DOHH2 (cell line): ENCODE results near the gene KRT39.

Experiments used
- H3F3A ChIP-seq: fragments of 200-600 bp; sonication (generic), shearing (Covaris generic); 2 replicates; pipeline ENCODE4 v1.6.0; 2016; ENCODE audit warnings: antibody characterized with exemption, mild to moderate bottlenecking; ENCODE audit not compliant: control insufficient read depth, insufficient read depth
- H3K27ac ChIP-seq: fragments of 200-600 bp; sonication (generic); 2 replicates; pipeline ENCODE4 v1.5.1; 2014; ENCODE audit warnings: low read depth, mild to moderate bottlenecking, low read length, moderate library complexity
- H3K27me3 ChIP-seq: fragments of 200-600 bp; sonication (generic); 2 replicates; pipeline ENCODE4 v1.6.1; 2014; ENCODE audit warnings: mild to moderate bottlenecking, low read length, mixed read lengths; ENCODE audit not compliant: control insufficient read depth
- H3K36me3 ChIP-seq: fragments of 200-600 bp; sonication (generic); 2 replicates; pipeline ENCODE4 v1.6.1; 2014; ENCODE audit warnings: mild to moderate bottlenecking, low read length, moderate library complexity, mixed read lengths; ENCODE audit not compliant: control insufficient read depth
- H3K4me1 ChIP-seq: fragments of 200-600 bp; sonication (generic); 2 replicates; pipeline ENCODE4 v1.6.1; 2014; ENCODE audit warnings: mild to moderate bottlenecking, low read length, mixed read lengths; ENCODE audit not compliant: control insufficient read depth
- H3K4me2 ChIP-seq: fragments of 200-600 bp; sonication (generic); 2 replicates; pipeline ENCODE4 v1.6.0; 2014; ENCODE audit warnings: mild to moderate bottlenecking, low read length, moderate library complexity
- H3K4me3 ChIP-seq: fragments of 200-600 bp; sonication (generic); 2 replicates; pipeline ENCODE4 v1.5.1; 2014; ENCODE audit warnings: mild to moderate bottlenecking, low read length, mixed read lengths
- H3K79me2 ChIP-seq: fragments of 200-600 bp; sonication (generic); 2 replicates; pipeline ENCODE4 v1.6.1; 2014; ENCODE audit warnings: mild to moderate bottlenecking, low read length, mixed read lengths; ENCODE audit not compliant: control insufficient read depth
- H3K9me2 ChIP-seq: fragments of 200-600 bp; sonication (generic); replicated peaks from 2 replicates; pipeline ENCODE4 v1.6.1; 2014; ENCODE audit warnings: mild to moderate bottlenecking, low read length, mixed read lengths; ENCODE audit not compliant: control insufficient read depth
- H3K9me3 ChIP-seq: fragments of 200-600 bp; sonication (generic); 2 replicates; pipeline ENCODE4 v1.6.1; 2014; ENCODE audit warnings: antibody characterized with exemption, low read length, mixed read lengths; ENCODE audit not compliant: control insufficient read depth, insufficient read depth
- H4K20me1 ChIP-seq: fragments of 200-600 bp; sonication (generic); 2 replicates; pipeline ENCODE4 v1.6.0; 2014; ENCODE audit warnings: low read depth, mild to moderate bottlenecking, antibody characterized with exemption, low read length, moderate library complexity; ENCODE audit not compliant: control insufficient read depth, insufficient read depth
- CTCF ChIP-seq: fragments of 200-600 bp; sonication (generic); IDR thresholded peaks from one replicate; pipeline ENCODE4 v1.5.1; 2014; ENCODE audit warnings: antibody characterized with exemption, mild to moderate bottlenecking, low read depth, low read length; ENCODE audit not compliant: poor library complexity, severe bottlenecking
- EZH2phosphoT487 ChIP-seq: fragments of 200-600 bp; sonication (generic); IDR thresholded peaks from 2 replicates; pipeline ENCODE4 v1.6.1; 2017; ENCODE audit warnings: borderline replicate concordance, mild to moderate bottlenecking, antibody characterized with exemption, low read length, moderate library complexity, mixed read lengths

KRT39 gene

GRCh38 chr17:41012326-41013120 lies 45.8 kb upstream of the KRT39 start:
- Histone ChIP-seq H3K36me3 (no peaks in the 10 kb centered on the region), H3K27ac (no peak overlapping the region), H4K20me1 (no peaks in the 10 kb centered on the region), H3K4me2 (no peak overlapping the region), H3K9me2 (no peaks in the 10 kb centered on the region), H3K27me3 (no peaks in the 10 kb centered on the region), H3K79me2 (no peaks in the 10 kb centered on the region), H3K4me1 (no peaks in the 10 kb centered on the region), H3K9me3 (no peaks in the 10 kb centered on the region), H3F3A (no peaks in the 10 kb centered on the region), H3K4me3 (no peak overlapping the region)
- TF ChIP-seq EZH2phosphoT487 (no peak), CTCF (no peak)

GRCh38 chr17:41010441-41010840 lies 43.7 kb upstream of the KRT39 start:
- Histone ChIP-seq H3K27ac (no peak overlapping the region), H3K36me3 (no peaks in the 10 kb centered on the region), H3K4me2 (no peak overlapping the region), H3K27me3 (no peaks in the 10 kb centered on the region; the same call in 1 of the 2 replicates), H3K4me3 (no peak overlapping the region), H4K20me1 (no peaks in the 10 kb centered on the region), H3K79me2 (no peaks in the 10 kb centered on the region), H3K9me2 (no peaks in the 10 kb centered on the region), H3K4me1 (no peaks in the 10 kb centered on the region), H3F3A (no peaks in the 10 kb centered on the region), H3K9me3 (no peaks in the 10 kb centered on the region)
- no peak for TF ChIP-seq CTCF
- TF ChIP-seq EZH2phosphoT487: no peak

DNA sequence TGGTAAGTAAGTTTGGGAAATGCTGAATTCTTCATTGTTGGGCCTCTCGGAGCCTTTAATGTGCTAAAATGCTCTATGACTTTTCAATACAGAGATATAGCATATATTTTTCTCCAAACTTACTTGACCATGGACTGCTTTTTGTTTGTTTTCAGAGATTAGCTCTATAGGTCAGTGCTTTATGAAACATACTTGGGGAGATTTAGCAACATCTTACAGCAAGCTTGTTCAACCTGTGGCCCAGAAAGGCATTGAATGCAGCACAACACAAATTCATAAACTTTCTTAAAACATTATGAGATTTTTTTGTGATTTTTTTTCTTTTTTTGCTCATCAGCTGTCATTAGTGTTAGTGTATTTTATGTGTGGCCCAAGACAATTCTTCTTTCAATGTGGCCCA lies 43.2 kb upstream of the KRT39 start:
- H3F3A ChIP-seq: no peaks in the 10 kb centered on the region
- peaks cover under 1% of the 10 kb centered on the region; the same call in 1 of the 2 replicates for H3K27me3 ChIP-seq
- no peak for TF ChIP-seq EZH2phosphoT487
- no peak for TF ChIP-seq CTCF
- H3K4me3 ChIP-seq: no peak overlapping the region
- H3K9me3 ChIP-seq: no peaks in the 10 kb centered on the region
- no peaks in the 10 kb centered on the region for H4K20me1 ChIP-seq
- H3K36me3 ChIP-seq: no peaks in the 10 kb centered on the region
- H3K4me1 ChIP-seq: no peaks in the 10 kb centered on the region
- no peak overlapping the region for H3K4me2 ChIP-seq
- no peaks in the 10 kb centered on the region for H3K9me2 ChIP-seq
- H3K79me2 ChIP-seq: no peaks in the 10 kb centered on the region
- H3K27ac ChIP-seq: no peak overlapping the region
